ENCODE data around the gene ULBP2. TPM values are rescaled to one million over a fixed set of nuclear protein-coding genes. Genes with fewer than 3 reads are reported as not detected.
"Not testable (repeated sequence)": the region's sequence is repeated elsewhere in the genome, so short reads cannot be mapped to it uniquely, and the experiment has no call there.

ULBP2 gene
- total RNA-seq, 2 donors from 2014 or later, result 0.26 TPM; not detected in 1

GRCh38 chr6:149967591-149967990 is 25.8 kb downstream of the ULBP2 start:
- ATAC-seq (no peak), DNase-seq (no peak)
- Histone ChIP-seq H3K9me3 (no peaks in the 10 kb centered on the region), H3K4me3 (no peak overlapping the region), H3K36me3 (replicated peaks in 1 of 2; ENCODE audit: insufficient read depth in 1 of 2, low read depth in 2 of 2) (no peaks in the 10 kb centered on the region), H3K4me1 (peaks cover 25% of the 10 kb centered on the region), H3K27me3 (peaks cover 6 to 27% of the 10 kb centered on the region in 2 donors), H3K27ac (no peak overlapping the region)
- 86 to 92% methylated on average over 4 of the region's 4 CpGs for WGBS, 2 donors
- no peak for TF ChIP-seq CTCF (IDR thresholded peaks at IDR 0.05)
- no peak for TF ChIP-seq POLR2A (IDR thresholded peaks at IDR 0.05)
- intact Hi-C loops (cut with DNase I), result no loop called here

- Histone ChIP-seq H3K4me1 (peaks cover 24% of the 10 kb centered on the region), H3K27me3 (peaks cover 6 to 25% of the 10 kb centered on the region in 2 donors)
- H3K4me3 ChIP-seq; ATAC-seq; H3K36me3 ChIP-seq (replicated peaks in 1 of 2; ENCODE audit: insufficient read depth in 1 of 2, low read depth in 2 of 2); H3K9me3 ChIP-seq; intact Hi-C loops (cut with DNase I); H3K27ac ChIP-seq; DNase-seq: not testable (repeated sequence)
- 50 to 61% methylated on average over 2 of the region's 2 CpGs for WGBS, 2 donors
Observed at GRCh38 chr6:149967999-149968398, 26.2 kb downstream of the ULBP2 start.

- ATAC-seq; H3K36me3 ChIP-seq (replicated peaks in 1 of 2; ENCODE audit: insufficient read depth in 1 of 2, low read depth in 2 of 2); H3K4me3 ChIP-seq; intact Hi-C loops (cut with DNase I); H3K9me3 ChIP-seq; DNase-seq; H3K27ac ChIP-seq: not testable (repeated sequence)
- 79 to 95% methylated on average over 2 of the region's 2 CpGs for WGBS, 2 donors
- peaks cover 6 to 16% of the 10 kb centered on the region in 2 donors for H3K27me3 ChIP-seq
- peaks cover 15% of the 10 kb centered on the region for H3K4me1 ChIP-seq
Observed at GRCh38 chr6:149968909-149969308, 27.1 kb downstream of the ULBP2 start.

GRCh38 chr6:149969635-149970034 is 27.8 kb downstream of the ULBP2 start:
- Histone ChIP-seq H3K9me3 (no peaks in the 10 kb centered on the region), H3K27me3 (peaks cover 2 to 10% of the 10 kb centered on the region in 2 donors), H3K4me1 (peaks cover 8% of the 10 kb centered on the region), H3K4me3 (no peak overlapping the region), H3K36me3 (replicated peaks in 1 of 2; ENCODE audit: insufficient read depth in 1 of 2, low read depth in 2 of 2) (no peaks in the 10 kb centered on the region), H3K27ac (no peak overlapping the region)
- TF ChIP-seq CTCF (IDR thresholded peaks at IDR 0.05), result no peak
- TF ChIP-seq POLR2A (IDR thresholded peaks at IDR 0.05), result no peak
- no peak for DNase-seq
- ATAC-seq, result no peak
- intact Hi-C loops (cut with DNase I), result no loop called here
- WGBS, 2 donors, result 66 to 75% methylated on average over 2 of the region's 2 CpGs

- H3K4me3 ChIP-seq; H3K36me3 ChIP-seq (replicated peaks in 1 of 2; ENCODE audit: insufficient read depth in 1 of 2, low read depth in 2 of 2); intact Hi-C loops (cut with DNase I); DNase-seq; H3K27ac ChIP-seq; ATAC-seq; H3K9me3 ChIP-seq; H3K27me3 ChIP-seq; H3K4me1 ChIP-seq: not testable (repeated sequence)
- WGBS, 2 donors, result 41 to 65% methylated on average over 6 of the region's 6 CpGs
Observed at GRCh38 chr6:149974394-149974793, 32.6 kb downstream of the ULBP2 start.

- intact Hi-C loops (cut with DNase I), result no loop called here
- Histone ChIP-seq H3K9me3 (no peaks in the 10 kb centered on the region), H3K27ac (no peak overlapping the region), H3K27me3 (no peaks in the 10 kb centered on the region), H3K4me3 (no peak overlapping the region), H3K4me1 (no peaks in the 10 kb centered on the region), H3K36me3 (replicated peaks in 1 of 2; ENCODE audit: insufficient read depth in 1 of 2, low read depth in 2 of 2) (no peaks in the 10 kb centered on the region)
- WGBS, 2 donors, result 26 to 31% methylated on average over 3 of the region's 3 CpGs
- TF ChIP-seq POLR2A (IDR thresholded peaks at IDR 0.05), result no peak
- TF ChIP-seq CTCF (IDR thresholded peaks at IDR 0.05), result no peak
- DNase-seq, result no peak
- no peak for ATAC-seq
Observed at GRCh38 chr6:149974825-149975224, 33.0 kb downstream of the ULBP2 start.
